Bronchial epithelial cell (primary cell): ENCODE results near the gene EIF5A. TPM values are rescaled to one million over a fixed set of nuclear protein-coding genes. Genes with fewer than 3 reads are reported as not detected.
A peak's percentile ranks its signal among the peaks of the same experiment; 100 is the strongest.

Experiments
- DNase-seq: peaks from one replicate; pipeline ENCODE4 v3.0.0-alpha.2; 2010; ENCODE audit warnings: low read depth
- FAIRE-seq: peaks from 2 replicates; lab custom pipeline; 2011; peaks lifted over from hg19 to GRCh38; lab: Jason Lieb, UNC
- H3K27me3 ChIP-seq: 2 replicates; pipeline ENCODE4 v1.5.1; 2011; ENCODE audit warnings: low read length; ENCODE audit not compliant: control insufficient read depth, insufficient read depth
- H3K36me3 ChIP-seq: 2 replicates; pipeline ENCODE4 v1.5.1; 2011; ENCODE audit warnings: low read length; ENCODE audit not compliant: control insufficient read depth, insufficient read depth
- H3K4me3 ChIP-seq: 2 replicates; pipeline ENCODE4 v1.5.1; 2011; ENCODE audit warnings: mild to moderate bottlenecking, low read depth, low read length, control low read depth
- CTCF ChIP-seq: IDR thresholded peaks from 2 replicates; pipeline ENCODE4 v1.5.1; 2011; ENCODE audit warnings: mild to moderate bottlenecking, moderate library complexity, low read length, control low read depth, inconsistent platforms; ENCODE audit not compliant: insufficient read depth, severe bottlenecking
- total RNA-seq: library from RNA; depleted of rRNA; stranded (reverse); fragments of >200 nt; gene quantifications from 2 replicates; pipeline ENCODE4 v1.2.1, GENCODE V29; 2014

EIF5A gene
- total RNA-seq, 1 donor from 2014 or later, result 653 TPM

- DNase-seq, result no peak
These were observed 12.7 kb upstream of the EIF5A start, which contains the start of gene YBX2 for GRCh38 chr17:7294614-7295153. Gene YBX2, minus strand, starts transcription at chr17:7294639. Its CDS starts 139 bp downstream, at chr17:7294500.

GRCh38 chr17:7295230-7296180, 11.9 kb upstream of the EIF5A start:
- TF ChIP-seq CTCF, result peak; percentile 11
- DNase-seq (no peak), FAIRE-seq (no peak)
- peak overlapping the region; percentile 34 for H3K4me3 ChIP-seq
- peaks cover 3% of the 10 kb centered on the region for H3K27me3 ChIP-seq
- H3K36me3 ChIP-seq, result no peaks in the 10 kb centered on the region

More at GRCh38 chr17:7294614-7295153, 12.7 kb upstream of the EIF5A start, which contains the start of gene YBX2:
- H3K36me3 ChIP-seq, result no peaks in the 10 kb centered on the region
- peak within 1 kb of the TSS; percentile 34 for H3K4me3 ChIP-seq
- no peak for FAIRE-seq
- TF ChIP-seq CTCF, result no peak
- H3K27me3 ChIP-seq, result peaks cover 3% of the 10 kb centered on the region

- H3K4me3 ChIP-seq, result no peak overlapping the region
- peak; percentile 42 for DNase-seq
- peaks cover 2% of the 10 kb centered on the region for H3K27me3 ChIP-seq
- FAIRE-seq, result no peak
- peak; percentile 93 for TF ChIP-seq CTCF
- no peaks in the 10 kb centered on the region for H3K36me3 ChIP-seq
These were observed 11.1 kb upstream of the EIF5A start for GRCh38 chr17:7296189-7296861.

GRCh38 chr17:7304179-7304578, 3.2 kb upstream of the EIF5A start:
- Histone ChIP-seq H3K36me3 (no peaks in the 10 kb centered on the region), H3K4me3 (no peak overlapping the region), H3K27me3 (no peaks in the 10 kb centered on the region)
- no peak for TF ChIP-seq CTCF
- FAIRE-seq (no peak), DNase-seq (no peak)

- Histone ChIP-seq H3K4me3 (peak overlapping the region; percentile 82), H3K36me3 (peaks cover 18% of the 10 kb centered on the region), H3K27me3 (no peaks in the 10 kb centered on the region)
- TF ChIP-seq CTCF, result no peak
- no peak for DNase-seq
- no peak for FAIRE-seq
These were observed 527 bp downstream of the EIF5A start for GRCh38 chr17:7307686-7308624.
